WTC11 (cell line): ENCODE measurements around the gene DHRS1. TPM values are rescaled to one million over a fixed set of nuclear protein-coding genes. Genes with fewer than 3 reads are reported as not detected.

Experiments used
- ATAC-seq: fragments of 200-7000 bp; cut with Tn5 transposase; 2 replicates; pipeline ENCODE4 v1.10.0; 2021; ENCODE audit warnings: mild to moderate bottlenecking, moderate library complexity
- CTCF ChIA-PET: fragments of 300-600 bp; sonication (Branson Sonifier 250); formaldehyde crosslinking; loops from one replicate; lab custom pipeline; 2021; ENCODE audit warnings: antibody characterized with exemption; lab: Charles Lee
- POLR2A ChIA-PET: fragments of 350-600 bp; sonication (Branson Sonifier 250); formaldehyde crosslinking; loops from one replicate; lab custom pipeline; 2021; ENCODE audit warnings: antibody characterized with exemption; lab: Charles Lee
- DNase-seq: peaks from one replicate; pipeline ENCODE4 v3.0.0; 2021; ENCODE audit warnings: low spot score
- H3K27ac Mint-ChIP-seq: 2 replicates; pipeline ENCODE4 v1.8.0; 2021; ENCODE audit warnings: mixed read lengths
- H3K27me3 Mint-ChIP-seq: 2 replicates; pipeline ENCODE4 v1.8.0; 2021; ENCODE audit warnings: low read depth, mild to moderate bottlenecking, moderate library complexity, mixed read lengths
- H3K36me3 Mint-ChIP-seq: 2 replicates; pipeline ENCODE4 v1.8.0; 2021; ENCODE audit warnings: mixed read lengths
- H3K4me1 Mint-ChIP-seq: 2 replicates; pipeline ENCODE4 v1.8.0; 2022; ENCODE audit warnings: mixed read lengths
- H3K4me3 Mint-ChIP-seq: 2 replicates; pipeline ENCODE4 v1.8.0; 2021; ENCODE audit warnings: mild to moderate bottlenecking, moderate library complexity, mixed read lengths
- H3K9me3 Mint-ChIP-seq: 2 replicates; pipeline ENCODE4 v1.8.0; 2021; ENCODE audit warnings: mixed read lengths
- AFF4 ChIP-seq: sonication (generic); formaldehyde crosslinking; IDR thresholded peaks from 2 replicates; pipeline ENCODE4 v1.8.1; 2023; ENCODE audit warnings: mild to moderate bottlenecking, missing genetic modification reagents, borderline replicate concordance
- ERG ChIP-seq: fragments of 250-450 bp; sonication (Bioruptor Pico); IDR thresholded peaks from 2 replicates; pipeline ENCODE4 v1.8.0; 2021; ENCODE audit warnings: mild to moderate bottlenecking
- FOXK1 ChIP-seq: sonication (generic); formaldehyde crosslinking; IDR thresholded peaks from 2 replicates; pipeline ENCODE4 v1.8.0; 2022; ENCODE audit warnings: mild to moderate bottlenecking, moderate library complexity, missing genetic modification reagents
- GTF2I ChIP-seq: fragments of 250-450 bp; sonication (Bioruptor Pico); conservative IDR thresholded peaks from 2 replicates; pipeline ENCODE4 v1.4.0; 2021; ENCODE audit warnings: mild to moderate bottlenecking
- IRF1 ChIP-seq: sonication (generic); formaldehyde crosslinking; IDR thresholded peaks from 2 replicates; pipeline ENCODE4 v1.8.0; 2023; ENCODE audit warnings: missing genetic modification reagents
- IRF2 ChIP-seq: sonication (generic); formaldehyde crosslinking; IDR thresholded peaks from 2 replicates; pipeline ENCODE4 v1.8.0; 2022; ENCODE audit warnings: low read depth, missing genetic modification reagents, borderline replicate concordance
- JUN ChIP-seq: sonication (generic); formaldehyde crosslinking; IDR thresholded peaks from 2 replicates; pipeline ENCODE4 v1.8.0; 2023; ENCODE audit warnings: mild to moderate bottlenecking, missing genetic modification reagents
- KAT7 ChIP-seq: sonication (generic); formaldehyde crosslinking; IDR thresholded peaks from 2 replicates; pipeline ENCODE4 v1.8.1; 2023; ENCODE audit warnings: missing genetic modification reagents, mild to moderate bottlenecking, borderline replicate concordance
- MLX ChIP-seq: sonication (generic); formaldehyde crosslinking; IDR thresholded peaks from 2 replicates; pipeline ENCODE4 v1.8.1; 2023; ENCODE audit warnings: mild to moderate bottlenecking, missing genetic modification reagents, moderate library complexity
- MYBL2 ChIP-seq: sonication (generic); formaldehyde crosslinking; IDR thresholded peaks from 2 replicates; pipeline ENCODE4 v1.8.1; 2023; ENCODE audit warnings: mild to moderate bottlenecking, moderate library complexity, missing genetic modification reagents
- NFATC4 ChIP-seq: fragments of 250-450 bp; sonication (Bioruptor Pico); IDR thresholded peaks from 2 replicates; pipeline ENCODE4 v1.9.0; 2021; ENCODE audit warnings: mild to moderate bottlenecking
- SMAD4 ChIP-seq: sonication (generic); formaldehyde crosslinking; IDR thresholded peaks from 2 replicates; pipeline ENCODE4 v1.8.0; 2022; ENCODE audit warnings: mild to moderate bottlenecking, missing genetic modification reagents
- SOX15 ChIP-seq: fragments of 250-450 bp; sonication (Bioruptor Pico); IDR thresholded peaks from 2 replicates; pipeline ENCODE4 v1.9.0; 2021; ENCODE audit warnings: mild to moderate bottlenecking
- SP1 ChIP-seq: sonication (generic); formaldehyde crosslinking; conservative IDR thresholded peaks from 2 replicates; pipeline ENCODE4 v1.8.1; 2022; ENCODE audit warnings: missing genetic modification reagents
- TCF7 ChIP-seq: sonication (generic); formaldehyde crosslinking; IDR thresholded peaks from 2 replicates; pipeline ENCODE4 v1.8.0; 2022; ENCODE audit warnings: mild to moderate bottlenecking, low read depth, missing genetic modification reagents, moderate library complexity
- ZBTB43 ChIP-seq: sonication (generic); formaldehyde crosslinking; IDR thresholded peaks from 2 replicates; pipeline ENCODE4 v1.8.1; 2023; ENCODE audit warnings: mild to moderate bottlenecking, missing genetic modification reagents
- ZNF121 ChIP-seq: sonication (generic); formaldehyde crosslinking; IDR thresholded peaks from 2 replicates; pipeline ENCODE4 v1.8.0; 2023; ENCODE audit warnings: missing genetic modification reagents
- ZNF219 ChIP-seq: sonication (generic); formaldehyde crosslinking; IDR thresholded peaks from 2 replicates; pipeline ENCODE4 v1.8.0; 2023; ENCODE audit warnings: missing genetic modification reagents, mild to moderate bottlenecking, borderline replicate concordance
- ZNF281 ChIP-seq: sonication (generic); formaldehyde crosslinking; IDR thresholded peaks from 2 replicates; pipeline ENCODE4 v1.8.0; 2023; ENCODE audit warnings: mild to moderate bottlenecking, missing genetic modification reagents
- ZNF396 ChIP-seq: fragments of 250-450 bp; sonication (Bioruptor Pico); IDR thresholded peaks from 2 replicates; pipeline ENCODE4 v1.8.0; 2021; ENCODE audit warnings: mild to moderate bottlenecking, moderate library complexity, borderline replicate concordance
- total RNA-seq: library from RNA; stranded (reverse); gene quantifications from 3 replicates; pipeline ENCODE4 v1.2.3, GENCODE V29; 2021

The DHRS1 gene
- total RNA-seq, 1 experiment from 2014 or later: 13.9 TPM

GRCh38 chr14:24278424-24278823, 21.2 kb downstream of the DHRS1 start:
- CTCF ChIA-PET: interaction anchor here (1.8 kb wide), 1 partner anchor 19 kb away, joined by 12 read pairs; no protein-coding TSS in a partner anchor
- no peaks in the 10 kb centered on the region for H3K27me3 Mint-ChIP-seq
- no peak for TF ChIP-seq ZNF396
- no peak for TF ChIP-seq MYBL2 (CRISPR knock-in tag)
- no peak for TF ChIP-seq ERG
- no peak for TF ChIP-seq FOXK1 (CRISPR knock-in tag)
- no peak for TF ChIP-seq SOX15 (CRISPR knock-in tag)
- TF ChIP-seq KAT7: no peak
- TF ChIP-seq ZNF121 (CRISPR knock-in tag): no peak
- no peak for TF ChIP-seq AFF4 (CRISPR knock-in tag)
- no peak for TF ChIP-seq IRF2 (CRISPR knock-in tag)
- TF ChIP-seq SP1 (CRISPR knock-in tag): no peak
- no peak for TF ChIP-seq ZBTB43
- no peak for TF ChIP-seq ZNF219 (CRISPR knock-in tag)
- TF ChIP-seq NFATC4: no peak
- TF ChIP-seq TCF7 (CRISPR knock-in tag): no peak
- TF ChIP-seq GTF2I (CRISPR knock-in tag): no peak
- no peak for TF ChIP-seq IRF1
- no peak for TF ChIP-seq ZNF281 (CRISPR knock-in tag)
- TF ChIP-seq JUN (CRISPR knock-in tag): no peak
- TF ChIP-seq MLX (CRISPR knock-in tag): no peak
- TF ChIP-seq SMAD4 (CRISPR knock-in tag): no peak
- POLR2A ChIA-PET: no interaction called here
- no peak overlapping the region for H3K27ac Mint-ChIP-seq
- H3K9me3 Mint-ChIP-seq: no peaks in the 10 kb centered on the region
- H3K4me1 Mint-ChIP-seq: peaks cover 7% of the 10 kb centered on the region
- H3K36me3 Mint-ChIP-seq: no peaks in the 10 kb centered on the region
- ATAC-seq: no peak
- no peak overlapping the region for H3K4me3 Mint-ChIP-seq
- no peak for DNase-seq
